H1 (cell line): ENCODE measurements around the gene TRPM1. TPM values are rescaled to one million over a fixed set of nuclear protein-coding genes. Genes with fewer than 3 reads are reported as not detected.

Source experiments
- JUND ChIP-seq: IDR thresholded peaks from 2 replicates; pipeline ENCODE4 v1.6.1; 2011; ENCODE audit warnings: mild to moderate bottlenecking, improper control_type of control experiment, low read length
- RAD21 ChIP-seq, 2 experiments: IDR thresholded peaks in 1 of 2; conservative IDR thresholded peaks in 1 of 2; 2 replicates each; pipeline ENCODE4 v1.6.1; 2011; ENCODE audit warnings: low read depth in 2 of 2, low read length in 2 of 2, improper control_type of control experiment in 1 of 2, inconsistent platforms in 1 of 2, mild to moderate bottlenecking in 1 of 2, moderate library complexity in 1 of 2
- polyA plus RNA-seq, 7 experiments: library from polyadenylated mRNA; depleted of rRNA in 3 of 7; stranded (reverse) in 5 of 7; unstranded in 2 of 7; fragments of >200 nt in 5 of 7; fragments of 200-250 nt in 2 of 7; gene quantifications; 1 replicate in 5 of 7; 2 replicates in 1 of 7; 4 replicates in 1 of 7; pipeline versions ENCODE4 v1.2.1 to v1.2.3, GENCODE V29; 2011 to 2013; ENCODE audit warnings: missing spikeins in 2 of 7, mixed read lengths in 2 of 7
- total RNA-seq: library from RNA; stranded (reverse); fragmentation: NEBNext Ultra II Directional; extraction: Animal tissue kit (Norgen Biotek cat#: 25700); gene quantifications from 2 replicates; pipeline ENCODE4 v1.2.1, GENCODE V29; 2021

TRPM1 gene
- total and polyA plus RNA-seq, 2 of the 8 experiments (the other 6 are each of a cell fraction or from before 2014, with no cell fraction given), result 0.05 TPM; not detected in 1

- TF ChIP-seq RAD21 (IDR thresholded peaks at IDR 0.05 in 1 of 2, conservative IDR thresholded peaks at IDR 0.05 in 1 of 2; ENCODE audit: low read depth in 2 of 2, low read length in 2 of 2), result no peak
- no peak for TF ChIP-seq JUND
These were observed 787 bp downstream of the TRPM1 start (continued) for GRCh38 chr15:31100738-31101137.
